Measurements from ENCODE around the gene AUP1.
A peak's percentile ranks its signal among the peaks of the same experiment; 100 is the strongest.
"Not testable (repeated sequence)": the region's sequence is repeated elsewhere in the genome, so short reads cannot be mapped to it uniquely, and the experiment has no call there.

AUP1 gene

GRCh38 chr2:74496997-74497776 lies 32.3 kb downstream of the AUP1 start:
- no peak for DNase-seq

GRCh38 chr2:74495440-74495839 lies 34.1 kb downstream of the AUP1 start:
- DNase-seq = no peak

- no peak for DNase-seq
Measured at GRCh38 chr2:74493546-74493945, 36.0 kb downstream of the AUP1 start.

- DNase-seq = no peak
Measured at GRCh38 chr2:74491648-74492544, 37.6 kb downstream of the AUP1 start.

GRCh38 chr2:74489906-74490305 lies 39.6 kb downstream of the AUP1 start:
- DNase-seq = no peak

- DNase-seq = no peak
Measured at GRCh38 chr2:74488643-74489481, 40.6 kb downstream of the AUP1 start.

- no peak for DNase-seq
Measured at GRCh38 chr2:74486141-74486540, 43.4 kb downstream of the AUP1 start.

GRCh38 chr2:74483675-74484164 lies 45.8 kb downstream of the AUP1 start:
- not testable (repeated sequence) for DNase-seq

- DNase-seq = peak; percentile 93
Measured at GRCh38 chr2:74482801-74483674, 46.5 kb downstream of the AUP1 start, which contains the start of the genes CCDC142 and TTC31. Gene CCDC142 (minus strand): TSS chr2:74482998. CDS start chr2:74482837, 161 bp downstream. Gene TTC31 (plus strand): TSS chr2:74483081. CDS start chr2:74483096, 15 bp downstream.

GRCh38 chr2:74481961-74482800 lies 47.3 kb downstream of the AUP1 start:
- DNase-seq = peak; percentile 68

GRCh38 chr2:74481431-74481830 lies 48.1 kb downstream of the AUP1 start:
- no peak for DNase-seq
